H1 (cell line): ENCODE results near the gene ACAT2. TPM values are rescaled to one million over a fixed set of nuclear protein-coding genes. Genes with fewer than 3 reads are reported as not detected.
"Not testable (repeated sequence)": the region's sequence is repeated elsewhere in the genome, so short reads cannot be mapped to it uniquely, and the experiment has no call there.

Experiments
- CTCF ChIA-PET: fragments of 300-600 bp; sonication (Branson Sonifier 250); formaldehyde crosslinking; loops from one replicate; lab custom pipeline; 2021; ENCODE audit not compliant: partially characterized antibody; lab: Charles Lee
- POLR2A ChIA-PET: fragments of 300-600 bp; sonication (Branson Sonifier 250); formaldehyde crosslinking; loops from one replicate; lab custom pipeline; 2021; ENCODE audit warnings: inconsistent platforms; ENCODE audit not compliant: partially characterized antibody; lab: Charles Lee
- DNase-seq, 2 experiments: peaks; one replicate each; pipeline versions ENCODE4 v3.0.0 to v3.0.0-alpha.2; 2010 to 2022; ENCODE audit warnings: low spot score in 2 of 2, low read depth in 1 of 2, mixed read lengths in 1 of 2
- FAIRE-seq: peaks from 2 replicates; lab custom pipeline; 2011; peaks lifted over from hg19 to GRCh38; lab: Jason Lieb, UNC
- H2AFZ ChIP-seq: 2 replicates; pipeline ENCODE4 v1.8.1; 2012; ENCODE audit warnings: low read length, inconsistent platforms
- H2AK5ac ChIP-seq: 2 replicates; pipeline ENCODE4 v1.6.1; 2013; ENCODE audit warnings: low read depth, low read length
- H2BK120ac ChIP-seq: replicated peaks from 2 replicates; pipeline ENCODE3; 2013; ENCODE audit warnings: low read depth, low read length, inconsistent platforms
- H2BK12ac ChIP-seq: 2 replicates; pipeline ENCODE4 v1.6.1; 2013; ENCODE audit warnings: low read depth, low read length
- H2BK15ac ChIP-seq: 2 replicates; pipeline ENCODE4 v1.6.1; 2013; ENCODE audit warnings: low read length
- H2BK20ac ChIP-seq: 2 replicates; pipeline ENCODE4 v1.6.1; 2013; ENCODE audit warnings: low read length
- H2BK5ac ChIP-seq: 2 replicates; pipeline ENCODE4 v1.6.1; 2013; ENCODE audit warnings: low read depth, low read length
- H3K14ac ChIP-seq: 2 replicates; pipeline ENCODE4 v1.6.1; 2013; ENCODE audit warnings: inconsistent platforms; ENCODE audit not compliant: insufficient read length
- H3K18ac ChIP-seq: 2 replicates; pipeline ENCODE4 v1.6.1; 2013; ENCODE audit warnings: low read length; ENCODE audit errors: extremely low read depth
- H3K23ac ChIP-seq: 2 replicates; pipeline ENCODE4 v1.6.1; 2013; ENCODE audit warnings: inconsistent platforms; ENCODE audit not compliant: insufficient read length
- H3K23me2 ChIP-seq: 2 replicates; pipeline ENCODE4 v1.6.1; 2013; ENCODE audit warnings: low read depth, low read length
- H3K27ac ChIP-seq: 2 replicates; pipeline ENCODE4 v1.6.1; 2011; ENCODE audit warnings: low read depth, low read length, inconsistent platforms
- H3K27me3 ChIP-seq, 4 experiments: replicated peaks in 1 of 4; 1 replicate in 1 of 4; 2 replicates in 3 of 4; pipeline versions ENCODE4 v1.6.1 to v1.8.1; 2011 to 2013; ENCODE audit warnings: low read length in 3 of 4, mild to moderate bottlenecking in 3 of 4, inconsistent platforms in 2 of 4, mixed read lengths in 2 of 4, moderate library complexity in 1 of 4; ENCODE audit not compliant: control insufficient read depth in 3 of 4, insufficient read depth in 3 of 4; ENCODE audit errors: extremely low read depth in 1 of 4
- H3K36me3 ChIP-seq, 4 experiments: 2 replicates each; pipeline versions ENCODE4 v1.6.1 to v1.8.1; 2011 to 2013; ENCODE audit warnings: mild to moderate bottlenecking in 4 of 4, low read length in 3 of 4, moderate library complexity in 2 of 4, control low read depth in 1 of 4, inconsistent platforms in 1 of 4; ENCODE audit not compliant: insufficient read depth in 4 of 4, control insufficient read depth in 2 of 4
- H3K4ac ChIP-seq: replicated peaks from 2 replicates; pipeline ENCODE3; 2013; ENCODE audit warnings: low read length, low read depth, mixed read lengths, inconsistent platforms; ENCODE audit not compliant: insufficient read length
- H3K4me1 ChIP-seq, 4 experiments: replicated peaks in 1 of 4; 1 replicate in 1 of 4; 2 replicates in 3 of 4; pipeline versions ENCODE4 v1.6.1 to v1.8.1; 2011 to 2013; ENCODE audit warnings: low read length in 3 of 4, inconsistent platforms in 2 of 4, mixed read lengths in 1 of 4; ENCODE audit not compliant: insufficient read depth in 4 of 4, control insufficient read depth in 3 of 4
- H3K4me2 ChIP-seq, 2 experiments: 2 replicates each; pipeline versions ENCODE4 v1.6.1 to v1.8.1; 2011 to 2013; ENCODE audit warnings: low read depth in 2 of 2, low read length in 2 of 2, control low read depth in 1 of 2, inconsistent platforms in 1 of 2, mild to moderate bottlenecking in 1 of 2; ENCODE audit not compliant: insufficient read depth in 1 of 2
- H3K4me3 ChIP-seq, 4 experiments: fragments of 200-600, 300-600 bp in 1 of 4; sonication (generic), shearing (Covaris generic), sonication (Bioruptor Twin) in 1 of 4; 2 replicates each; pipeline versions ENCODE4 v1.5.1 to v1.8.1; 2011 to 2016; ENCODE audit warnings: low read length in 4 of 4, low read depth in 3 of 4, control low read depth in 2 of 4, inconsistent platforms in 2 of 4, mild to moderate bottlenecking in 2 of 4, mixed read lengths in 1 of 4, moderate library complexity in 1 of 4; ENCODE audit not compliant: insufficient read depth in 2 of 4; ENCODE audit errors: extremely low read depth in 1 of 4
- H3K56ac ChIP-seq: replicated peaks from 2 replicates; pipeline ENCODE3; 2013; ENCODE audit warnings: low read depth, mild to moderate bottlenecking, mixed read lengths, low read length, inconsistent platforms; ENCODE audit not compliant: insufficient read length
- H3K79me1 ChIP-seq: 2 replicates; pipeline ENCODE4 v1.6.1; 2013; ENCODE audit warnings: low read depth, low read length, control low read depth
- H3K79me2 ChIP-seq, 2 experiments: 2 replicates each; pipeline versions ENCODE4 v1.6.1 to v1.8.1; 2012 to 2013; ENCODE audit warnings: low read length in 2 of 2, mild to moderate bottlenecking in 2 of 2, inconsistent platforms in 1 of 2; ENCODE audit not compliant: insufficient read depth in 2 of 2, control insufficient read depth in 1 of 2
- H3K9ac ChIP-seq, 4 experiments: replicated peaks in 1 of 4; 1 replicate in 1 of 4; 2 replicates in 3 of 4; pipeline versions ENCODE4 v1.6.1 to v1.8.1; 2011 to 2013; ENCODE audit warnings: low read depth in 3 of 4, low read length in 3 of 4, control low read depth in 2 of 4, mild to moderate bottlenecking in 2 of 4, moderate library complexity in 2 of 4, inconsistent platforms in 1 of 4; ENCODE audit errors: extremely low read depth in 1 of 4
- H3K9me3 ChIP-seq, 2 experiments: 2 replicates each; pipeline versions ENCODE4 v1.6.1 to v1.8.1; 2012 to 2013; ENCODE audit warnings: mild to moderate bottlenecking in 2 of 2, moderate library complexity in 2 of 2, control low read depth in 1 of 2, inconsistent platforms in 1 of 2, low read depth in 1 of 2, low read length in 1 of 2, mixed read lengths in 1 of 2; ENCODE audit not compliant: insufficient read depth in 2 of 2
- H4K20me1 ChIP-seq, 2 experiments: replicated peaks in 1 of 2; 2 replicates each; pipeline versions ENCODE3 to v1.8.1; 2011 to 2013; ENCODE audit warnings: inconsistent platforms in 2 of 2, low read length in 2 of 2, mild to moderate bottlenecking in 1 of 2; ENCODE audit not compliant: insufficient read depth in 2 of 2, control insufficient read depth in 1 of 2
- H4K5ac ChIP-seq: 2 replicates; pipeline ENCODE4 v1.6.1; 2013; ENCODE audit warnings: low read length, low read depth, mixed read lengths, inconsistent platforms; ENCODE audit not compliant: insufficient read length
- H4K8ac ChIP-seq: 2 replicates; pipeline ENCODE4 v1.8.0; 2013; ENCODE audit warnings: mild to moderate bottlenecking, moderate library complexity, low read length, inconsistent platforms; ENCODE audit not compliant: insufficient read depth; ENCODE audit errors: extremely low read depth
- H4K91ac ChIP-seq: replicated peaks from 2 replicates; pipeline ENCODE3; 2013; ENCODE audit warnings: low read length, mixed read lengths, inconsistent platforms; ENCODE audit not compliant: insufficient read length
- WGBS, 2 experiments: shearing (Covaris generic) in 1 of 2; methylation state at CpG; one replicate each; pipeline versions ENCODE4 v1.1.6 to v1.1.7; 2013 to 2015; ENCODE audit warnings: low lambda C conversion rate in 2 of 2, mixed read lengths in 2 of 2, inconsistent platforms in 1 of 2, low coverage in 1 of 2, missing lambda C conversion rate in 1 of 2; ENCODE audit not compliant: insufficient replicate concordance in 2 of 2, insufficient coverage in 1 of 2, insufficient read length in 1 of 2; ENCODE audit errors: extremely low coverage in 1 of 2, missing lambda C conversion rate in 1 of 2; 5-methylcytosine and 5-hydroxymethylcytosine counted together
- polyA plus RNA-seq, 7 experiments: library from polyadenylated mRNA; depleted of rRNA in 3 of 7; stranded (reverse) in 5 of 7; unstranded in 2 of 7; fragments of >200 nt in 5 of 7; fragments of 200-250 nt in 2 of 7; gene quantifications; 1 replicate in 5 of 7; 2 replicates in 1 of 7; 4 replicates in 1 of 7; pipeline versions ENCODE4 v1.2.1 to v1.2.3, GENCODE V29; 2011 to 2013; ENCODE audit warnings: missing spikeins in 2 of 7, mixed read lengths in 2 of 7
- total RNA-seq: library from RNA; stranded (reverse); fragmentation: NEBNext Ultra II Directional; extraction: Animal tissue kit (Norgen Biotek cat#: 25700); gene quantifications from 2 replicates; pipeline ENCODE4 v1.2.1, GENCODE V29; 2021

The ACAT2 gene
- total and polyA plus RNA-seq, 2 of the 8 experiments (the other 6 are each of a cell fraction or from before 2014, with no cell fraction given): 61.6 to 166 TPM

- 97% methylated on average over 7 of the region's 7 CpGs; no CpG with 5 or more reads in 1 of the 2 experiments for WGBS, 2 experiments
Measured at GRCh38 chr6:159748127-159748526, 13.7 kb upstream of the ACAT2 start.

More at GRCh38 chr6:159748127-159748526, 13.7 kb upstream of the ACAT2 start:
- not testable (repeated sequence) for H4K20me1 ChIP-seq, H3K27me3 ChIP-seq, H2BK12ac ChIP-seq, H3K4me3 ChIP-seq, H3K14ac ChIP-seq, H3K4ac ChIP-seq, H2AK5ac ChIP-seq, H3K79me1 ChIP-seq, H4K5ac ChIP-seq, H3K4me1 ChIP-seq, H4K91ac ChIP-seq, H3K23me2 ChIP-seq, H3K9ac ChIP-seq, H3K9me3 ChIP-seq, H4K8ac ChIP-seq, DNase-seq, H3K4me2 ChIP-seq, H3K18ac ChIP-seq, H2BK20ac ChIP-seq, H2BK120ac ChIP-seq, H3K27ac ChIP-seq, H2BK5ac ChIP-seq, H2AFZ ChIP-seq, H3K23ac ChIP-seq, H3K56ac ChIP-seq, H2BK15ac ChIP-seq
- FAIRE-seq: peak; percentile 85
- Histone ChIP-seq H3K79me2 (peaks cover 0 to 34% of the 10 kb centered on the region in 2 experiments; a peak in 2 of 4 replicates), H3K36me3 (peaks cover 29 to 88% (median 74%) of the 10 kb centered on the region in 4 experiments)
- POLR2A ChIA-PET: interaction anchor here (2.0 kb wide), 1 partner anchor 21 kb away, joined by 4 read pairs; the partner anchor contains the start of gene WTAP
- CTCF ChIA-PET: interaction anchor here (1.9 kb wide), 1 partner anchor 11 kb away, joined by 4 read pairs; no protein-coding TSS in a partner anchor
